H9 (cell line): ENCODE measurements around the gene SETD5. TPM values are rescaled to one million over a fixed set of nuclear protein-coding genes. Genes with fewer than 3 reads are reported as not detected.

ENCODE experiments used
- DNase-seq: peaks from one replicate; pipeline ENCODE4 v3.0.0-alpha.2; 2017
- H2AFZ ChIP-seq: one replicate; pipeline ENCODE4 v1.6.1; 2013; ENCODE audit warnings: mild to moderate bottlenecking, low read length, control low read depth, moderate library complexity
- H2AK5ac ChIP-seq: 2 replicates; pipeline ENCODE4 v1.6.1; 2013; ENCODE audit warnings: low read length, control low read depth, mixed read lengths; ENCODE audit not compliant: insufficient read length
- H2BK120ac ChIP-seq: one replicate; pipeline ENCODE4 v1.6.1; 2013; ENCODE audit warnings: low read depth, mild to moderate bottlenecking, low read length, control low read depth, inconsistent platforms; ENCODE audit not compliant: poor library complexity, severe bottlenecking
- H2BK12ac ChIP-seq: 2 replicates; pipeline ENCODE4 v1.6.1; 2013; ENCODE audit warnings: low read length, control low read depth, mixed read lengths, low read depth; ENCODE audit not compliant: insufficient read length
- H2BK15ac ChIP-seq: 2 replicates; pipeline ENCODE4 v1.6.1; 2013; ENCODE audit warnings: low read depth, low read length, control low read depth
- H2BK20ac ChIP-seq: one replicate; pipeline ENCODE4 v1.6.1; 2013; ENCODE audit warnings: low read depth, mild to moderate bottlenecking, low read length, control low read depth, inconsistent platforms; ENCODE audit not compliant: poor library complexity, severe bottlenecking
- H2BK5ac ChIP-seq: 2 replicates; pipeline ENCODE4 v1.6.1; 2013; ENCODE audit warnings: low read length, control low read depth, mixed read lengths; ENCODE audit not compliant: insufficient read length
- H3K14ac ChIP-seq: 2 replicates; pipeline ENCODE4 v1.6.1; 2013; ENCODE audit warnings: low read length, control low read depth; ENCODE audit not compliant: insufficient read depth
- H3K18ac ChIP-seq: 2 replicates; pipeline ENCODE4 v1.6.1; 2013; ENCODE audit warnings: low read depth, mild to moderate bottlenecking, mixed read lengths, low read length, control low read depth; ENCODE audit not compliant: insufficient read length
- H3K23ac ChIP-seq: 2 replicates; pipeline ENCODE4 v1.6.1; 2013; ENCODE audit warnings: low read length, control low read depth, mixed read lengths, low read depth; ENCODE audit not compliant: insufficient read length
- H3K23me2 ChIP-seq: 2 replicates; pipeline ENCODE4 v1.6.1; 2013; ENCODE audit warnings: low read depth, mild to moderate bottlenecking, mixed read lengths, low read length, control low read depth; ENCODE audit not compliant: insufficient read length, poor library complexity, severe bottlenecking
- H3K27ac ChIP-seq: 2 replicates; pipeline ENCODE4 v1.5.1; 2013; ENCODE audit warnings: low read length, control low read depth, mixed read lengths, low read depth; ENCODE audit not compliant: insufficient read length
- H3K27me3 ChIP-seq: 2 replicates; pipeline ENCODE4 v1.6.1; 2013; ENCODE audit warnings: low read length, control low read depth, inconsistent platforms; ENCODE audit not compliant: insufficient read depth
- H3K4ac ChIP-seq: 2 replicates; pipeline ENCODE4 v1.6.1; 2013; ENCODE audit warnings: low read depth, mild to moderate bottlenecking, control low read depth, inconsistent platforms, low read length, moderate library complexity
- H3K4me1 ChIP-seq: 2 replicates; pipeline ENCODE4 v1.6.1; 2013; ENCODE audit warnings: low read length, control low read depth, inconsistent platforms; ENCODE audit not compliant: insufficient read depth
- H3K4me2 ChIP-seq: 2 replicates; pipeline ENCODE4 v1.6.1; 2013; ENCODE audit warnings: low read length, control low read depth, mixed read lengths; ENCODE audit not compliant: insufficient read length, insufficient read depth
- H3K56ac ChIP-seq: 2 replicates; pipeline ENCODE4 v1.6.1; 2013; ENCODE audit warnings: low read depth, mild to moderate bottlenecking, mixed read lengths, low read length, control low read depth; ENCODE audit not compliant: insufficient read length
- H3K79me1 ChIP-seq: 2 replicates; pipeline ENCODE4 v1.6.1; 2013; ENCODE audit warnings: low read depth, mild to moderate bottlenecking, moderate library complexity, low read length, control low read depth, inconsistent platforms; ENCODE audit not compliant: insufficient read depth, poor library complexity, severe bottlenecking
- H3K79me2 ChIP-seq: 2 replicates; pipeline ENCODE4 v1.6.1; 2013; ENCODE audit warnings: low read length, control low read depth, inconsistent platforms; ENCODE audit not compliant: insufficient read depth
- H3K9ac ChIP-seq: 2 replicates; pipeline ENCODE4 v1.6.1; 2013; ENCODE audit warnings: low read length, control low read depth, mixed read lengths; ENCODE audit not compliant: insufficient read length; ENCODE audit errors: extremely low read depth
- H3K9me3 ChIP-seq: one replicate; pipeline ENCODE4 v1.6.1; 2013; ENCODE audit warnings: low read depth, low read length, inconsistent platforms; ENCODE audit not compliant: control insufficient read depth
- H3T11ph ChIP-seq: one replicate; pipeline ENCODE4 v1.6.1; 2013; ENCODE audit warnings: mild to moderate bottlenecking, low read length, control low read depth, inconsistent platforms
- H4K20me1 ChIP-seq: one replicate; pipeline ENCODE4 v1.6.1; 2013; ENCODE audit not compliant: control insufficient read depth, insufficient read length, insufficient read depth
- H4K5ac ChIP-seq: 2 replicates; pipeline ENCODE4 v1.6.1; 2013; ENCODE audit warnings: low read depth, mild to moderate bottlenecking, mixed read lengths, low read length, control low read depth; ENCODE audit not compliant: insufficient read length
- H4K8ac ChIP-seq: replicated peaks from 2 replicates; pipeline ENCODE4 v1.6.1; 2013; ENCODE audit warnings: low read length, control low read depth, mixed read lengths, low read depth; ENCODE audit not compliant: insufficient read length
- H4K91ac ChIP-seq: 2 replicates; pipeline ENCODE4 v1.6.1; 2013; ENCODE audit warnings: low read depth, mild to moderate bottlenecking, moderate library complexity, mixed read lengths, low read length, control low read depth; ENCODE audit not compliant: insufficient read length
- H3K27ac Mint-ChIP-seq, 3 experiments: 2 replicates in 2 of 3; 3 replicates in 1 of 3; pipeline ENCODE4 v1.8.0; 2020 to 2021; ENCODE audit warnings: mixed read lengths in 3 of 3, mild to moderate bottlenecking in 1 of 3, moderate library complexity in 1 of 3
- H3K27me3 Mint-ChIP-seq: 2 replicates; pipeline ENCODE4 v1.8.0; 2021; ENCODE audit warnings: low read depth, mild to moderate bottlenecking, moderate library complexity, mixed read lengths
- H3K36me3 Mint-ChIP-seq, 3 experiments: 2 replicates in 2 of 3; 3 replicates in 1 of 3; pipeline ENCODE4 v1.8.0; 2020 to 2021; ENCODE audit warnings: low read depth in 3 of 3, mixed read lengths in 3 of 3; ENCODE audit not compliant: insufficient read depth in 1 of 3
- H3K4me1 Mint-ChIP-seq, 2 experiments: 2 replicates each; pipeline ENCODE4 v1.8.0; 2020; ENCODE audit warnings: mixed read lengths in 2 of 2
- H3K4me3 Mint-ChIP-seq, 2 experiments: 2 replicates in 1 of 2; 3 replicates in 1 of 2; pipeline ENCODE4 v1.8.0; 2020 to 2021; ENCODE audit warnings: mild to moderate bottlenecking in 2 of 2, mixed read lengths in 2 of 2, moderate library complexity in 1 of 2
- H3K9me3 Mint-ChIP-seq, 2 experiments: 2 replicates in 1 of 2; 3 replicates in 1 of 2; pipeline ENCODE4 v1.8.0; 2020; ENCODE audit warnings: mild to moderate bottlenecking in 2 of 2, mixed read lengths in 2 of 2, moderate library complexity in 1 of 2
- CTCF ChIP-seq: fragments of 200-600 bp; sonication (generic); conservative IDR thresholded peaks from 3 replicates; pipeline ENCODE4 v1.8.0; 2021; ENCODE audit warnings: antibody characterized with exemption, mild to moderate bottlenecking
- WGBS: extraction: QIAGEN DNeasy Blood & Tissue Kit; methylation state at CpG from one replicate; pipeline ENCODE4 v1.1.7; 2013; ENCODE audit warnings: missing lambda C conversion rate, low lambda C conversion rate, mixed read lengths; ENCODE audit not compliant: insufficient read length; ENCODE audit errors: extremely low coverage; 5-methylcytosine and 5-hydroxymethylcytosine counted together
- total RNA-seq: library from RNA; stranded (reverse); gene quantifications from 2 replicates; pipeline ENCODE4 v1.2.1, GENCODE V29; 2021

Gene SETD5
- total RNA-seq, 1 experiment from 2014 or later, result 207 TPM

GRCh38 chr3:9398700-9399336 is 1.4 kb downstream of the SETD5 start:
- no peak overlapping the region for H4K91ac ChIP-seq
- H3K4me1 ChIP-seq, result peaks cover 4% of the 10 kb centered on the region
- H3K23ac ChIP-seq, result peak overlapping the region; percentile 96
- peak overlapping the region; percentile 75 for H3K27ac ChIP-seq
- H3K56ac ChIP-seq, result peak overlapping the region; percentile 31
- Mint-ChIP-seq H3K27me3 (no peaks in the 10 kb centered on the region), H3K9me3 (no peaks in the 10 kb centered on the region; a peak in 1 of 5 replicates), H3K27ac (peak overlapping the region; percentile 97 to 99 (median 98)), H3K36me3 (peaks cover 25 to 34% (median 30%) of the 10 kb centered on the region in 3 experiments), H3K4me1 (peaks cover 64 to 69% of the 10 kb centered on the region in 2 experiments), H3K4me3 (peak overlapping the region; percentile 99)
- H3K4ac ChIP-seq, result peak overlapping the region; percentile 34; the same call in 1 of the 2 replicates
- no CpG with 5 or more reads among the region's 7 CpGs for WGBS
- no peak overlapping the region for H2BK120ac ChIP-seq
- H2BK15ac ChIP-seq, result no peak overlapping the region
- peak overlapping the region; percentile 97 for H3K9ac ChIP-seq
- TF ChIP-seq CTCF, result no peak
- H3T11ph ChIP-seq, result peak overlapping the region; percentile 38
- H2AK5ac ChIP-seq, result no peak overlapping the region
- H3K4me2 ChIP-seq, result peak overlapping the region; percentile 97
- no peaks in the 10 kb centered on the region for H3K27me3 ChIP-seq
- peaks cover 68% of the 10 kb centered on the region for H3K79me2 ChIP-seq
- H3K18ac ChIP-seq, result peak overlapping the region; percentile 89
- peaks cover 2% of the 10 kb centered on the region for H4K20me1 ChIP-seq
- peak overlapping the region; percentile 84 for H2BK5ac ChIP-seq
- H3K79me1 ChIP-seq, result no peaks in the 10 kb centered on the region
- H4K5ac ChIP-seq, result peak overlapping the region; percentile 93
- no peak overlapping the region for H2BK12ac ChIP-seq
- DNase-seq, result peak; percentile 31
- H3K14ac ChIP-seq, result peak overlapping the region; percentile 99; the same call in 1 of the 2 replicates
- no peak overlapping the region for H2BK20ac ChIP-seq
- H3K23me2 ChIP-seq, result peaks cover 16% of the 10 kb centered on the region
- H2AFZ ChIP-seq, result no peak overlapping the region
- H4K8ac ChIP-seq, result no peak overlapping the region
- H3K9me3 ChIP-seq, result no peaks in the 10 kb centered on the region
